Skeletal muscle satellite cell (primary cell): ENCODE data around the gene SOX11.

Source experiments
- H3K27me3 ChIP-seq: 2 replicates; pipeline ENCODE4 v1.7.0; 2013; ENCODE audit warnings: low read length; ENCODE audit not compliant: control insufficient read depth, insufficient read depth
- H3K36me3 ChIP-seq: 2 replicates; pipeline ENCODE4 v1.7.0; 2013; ENCODE audit warnings: mild to moderate bottlenecking, control low read depth, low read length; ENCODE audit not compliant: insufficient read depth
- H3K4me1 ChIP-seq: 2 replicates; pipeline ENCODE4 v1.7.0; 2013; ENCODE audit warnings: low read length; ENCODE audit not compliant: control insufficient read depth, insufficient read depth
- H3K4me2 ChIP-seq: 2 replicates; pipeline ENCODE4 v1.7.0; 2013; ENCODE audit warnings: mild to moderate bottlenecking, low read length
- H3K4me3 ChIP-seq: 2 replicates; pipeline ENCODE4 v1.7.0; 2013; ENCODE audit warnings: low read length
- H3K9ac ChIP-seq: 2 replicates; pipeline ENCODE4 v1.7.0; 2013; ENCODE audit warnings: mild to moderate bottlenecking, low read depth, low read length, moderate library complexity
- H3K9me3 ChIP-seq: replicated peaks from 2 replicates; pipeline ENCODE4 v1.7.0; 2013; ENCODE audit warnings: mild to moderate bottlenecking, control low read depth, low read length

The SOX11 gene

GRCh38 chr2:5673145-5674025 is 18.8 kb upstream of the SOX11 start:
- no peaks in the 10 kb centered on the region for H3K4me1 ChIP-seq
- no peaks in the 10 kb centered on the region for H3K9me3 ChIP-seq
- no peak overlapping the region for H3K9ac ChIP-seq
- H3K27me3 ChIP-seq, result peaks cover 15% of the 10 kb centered on the region
- peak overlapping the region; percentile 69 for H3K4me2 ChIP-seq
- H3K4me3 ChIP-seq, result peak overlapping the region; percentile 49
- H3K36me3 ChIP-seq, result no peaks in the 10 kb centered on the region

- H3K9me3 ChIP-seq, result no peaks in the 10 kb centered on the region
- H3K36me3 ChIP-seq, result no peaks in the 10 kb centered on the region
- H3K4me2 ChIP-seq, result peak overlapping the region; percentile 69
- no peaks in the 10 kb centered on the region for H3K4me1 ChIP-seq
- peak overlapping the region; percentile 49 for H3K4me3 ChIP-seq
- H3K9ac ChIP-seq, result no peak overlapping the region
- H3K27me3 ChIP-seq, result peaks cover 15% of the 10 kb centered on the region
Measured at GRCh38 chr2:5674026-5674340, 18.2 kb upstream of the SOX11 start.

- Histone ChIP-seq H3K4me3 (no peak overlapping the region), H3K36me3 (no peaks in the 10 kb centered on the region), H3K4me2 (no peak overlapping the region), H3K9ac (no peak overlapping the region), H3K4me1 (no peaks in the 10 kb centered on the region), H3K27me3 (peaks cover 13% of the 10 kb centered on the region), H3K9me3 (no peaks in the 10 kb centered on the region)
Measured at GRCh38 chr2:5677133-5677532, 15.1 kb upstream of the SOX11 start.

- no peaks in the 10 kb centered on the region for H3K36me3 ChIP-seq
- no peak overlapping the region for H3K4me3 ChIP-seq
- H3K9ac ChIP-seq, result no peak overlapping the region
- no peak overlapping the region for H3K4me2 ChIP-seq
- H3K9me3 ChIP-seq, result no peaks in the 10 kb centered on the region
- H3K4me1 ChIP-seq, result no peaks in the 10 kb centered on the region
- no peaks in the 10 kb centered on the region for H3K27me3 ChIP-seq
Measured at GRCh38 chr2:5683471-5683870, 8.7 kb upstream of the SOX11 start.

- Histone ChIP-seq H3K36me3 (no peaks in the 10 kb centered on the region), H3K4me3 (no peak overlapping the region), H3K27me3 (no peaks in the 10 kb centered on the region), H3K4me1 (no peaks in the 10 kb centered on the region), H3K9me3 (no peaks in the 10 kb centered on the region), H3K4me2 (no peak overlapping the region), H3K9ac (no peak overlapping the region)
Measured at GRCh38 chr2:5685225-5685624, 7.0 kb upstream of the SOX11 start.

GRCh38 chr2:5686068-5686467 is 6.1 kb upstream of the SOX11 start:
- no peaks in the 10 kb centered on the region for H3K4me1 ChIP-seq

GRCh38 chr2:5686536-5686935 is 5.6 kb upstream of the SOX11 start:
- no peak overlapping the region for H3K4me2 ChIP-seq
- H3K4me1 ChIP-seq, result no peaks in the 10 kb centered on the region
- H3K36me3 ChIP-seq, result no peaks in the 10 kb centered on the region
- no peak overlapping the region for H3K9ac ChIP-seq
- H3K9me3 ChIP-seq, result no peaks in the 10 kb centered on the region
- no peak overlapping the region for H3K4me3 ChIP-seq
- no peaks in the 10 kb centered on the region for H3K27me3 ChIP-seq

More at GRCh38 chr2:5686068-5686467, 6.1 kb upstream of the SOX11 start:
- H3K4me2 ChIP-seq, result no peak overlapping the region
- H3K9me3 ChIP-seq, result no peaks in the 10 kb centered on the region
- H3K9ac ChIP-seq, result no peak overlapping the region
- H3K36me3 ChIP-seq, result no peaks in the 10 kb centered on the region
- no peak overlapping the region for H3K4me3 ChIP-seq
- no peaks in the 10 kb centered on the region for H3K27me3 ChIP-seq

GRCh38 chr2:5689750-5690149 is 2.4 kb upstream of the SOX11 start:
- no peaks in the 10 kb centered on the region for H3K27me3 ChIP-seq
- no peaks in the 10 kb centered on the region for H3K9me3 ChIP-seq
- H3K36me3 ChIP-seq, result no peaks in the 10 kb centered on the region
- peak overlapping the region; percentile 90 for H3K9ac ChIP-seq
- no peaks in the 10 kb centered on the region for H3K4me1 ChIP-seq
- H3K4me2 ChIP-seq, result peak overlapping the region; percentile 95
- H3K4me3 ChIP-seq, result no peak overlapping the region

- Histone ChIP-seq H3K9me3 (no peaks in the 10 kb centered on the region), H3K4me1 (no peaks in the 10 kb centered on the region), H3K27me3 (no peaks in the 10 kb centered on the region), H3K4me2 (peak overlapping the region; percentile 95), H3K4me3 (peak overlapping the region; percentile 94), H3K36me3 (no peaks in the 10 kb centered on the region), H3K9ac (peak overlapping the region; percentile 90)
Measured at GRCh38 chr2:5690286-5690685, 1.9 kb upstream of the SOX11 start.

GRCh38 chr2:5690718-5691220 is 1.4 kb upstream of the SOX11 start:
- H3K27me3 ChIP-seq, result no peaks in the 10 kb centered on the region
- peak overlapping the region; percentile 90 for H3K9ac ChIP-seq
- no peaks in the 10 kb centered on the region for H3K36me3 ChIP-seq
- H3K9me3 ChIP-seq, result no peaks in the 10 kb centered on the region
- H3K4me1 ChIP-seq, result no peaks in the 10 kb centered on the region
- peak overlapping the region; percentile 94 for H3K4me3 ChIP-seq
- peak overlapping the region; percentile 95 for H3K4me2 ChIP-seq

- no peaks in the 10 kb centered on the region for H3K9me3 ChIP-seq
- no peaks in the 10 kb centered on the region for H3K27me3 ChIP-seq
- H3K9ac ChIP-seq, result peak overlapping the region; percentile 90
- H3K4me1 ChIP-seq, result no peaks in the 10 kb centered on the region
- H3K36me3 ChIP-seq, result no peaks in the 10 kb centered on the region
- peak overlapping the region; percentile 95 for H3K4me2 ChIP-seq
- peak overlapping the region; percentile 94 for H3K4me3 ChIP-seq
Measured at GRCh38 chr2:5691221-5691984, 781 bp upstream of the SOX11 start.
